Measurements from ENCODE around the gene ESRRB. TPM values are rescaled to one million over a fixed set of nuclear protein-coding genes. Genes with fewer than 3 reads are reported as not detected.

Gene ESRRB
- total RNA-seq, 1 donor from 2014 or later = 0.15 TPM

DNA sequence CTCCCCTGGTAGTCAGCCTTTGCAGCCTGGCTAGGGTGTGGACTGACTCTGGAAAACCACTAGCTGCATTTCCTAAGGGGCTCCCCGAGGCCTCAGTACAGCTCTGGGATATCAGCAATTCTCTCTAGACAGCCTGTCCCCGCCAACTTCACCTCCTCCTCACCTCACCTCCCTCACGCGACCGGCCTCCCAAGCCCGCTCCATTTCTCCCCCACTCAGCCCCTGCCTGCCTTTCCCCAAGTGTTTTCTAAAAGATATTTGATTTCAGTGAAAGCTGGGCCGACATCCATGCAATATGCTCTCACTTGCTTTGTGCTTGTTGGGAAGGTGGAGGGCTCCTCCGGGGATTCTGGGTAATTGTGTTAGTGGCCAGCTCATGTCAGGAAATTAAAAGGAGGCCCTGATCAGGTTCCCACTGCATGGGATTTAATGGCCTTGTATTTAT is 91.8 kb downstream of the ESRRB start:
- H3K9me3 Mint-ChIP-seq (ENCODE audit: low read depth) = no peaks in the 10 kb centered on the region
- no peak overlapping the region for H3K27ac Mint-ChIP-seq (ENCODE audit: unreplicated experiment)
- no peaks in the 10 kb centered on the region for H3K36me3 Mint-ChIP-seq (ENCODE audit: low read depth)
- TF ChIP-seq, protein P1, sequence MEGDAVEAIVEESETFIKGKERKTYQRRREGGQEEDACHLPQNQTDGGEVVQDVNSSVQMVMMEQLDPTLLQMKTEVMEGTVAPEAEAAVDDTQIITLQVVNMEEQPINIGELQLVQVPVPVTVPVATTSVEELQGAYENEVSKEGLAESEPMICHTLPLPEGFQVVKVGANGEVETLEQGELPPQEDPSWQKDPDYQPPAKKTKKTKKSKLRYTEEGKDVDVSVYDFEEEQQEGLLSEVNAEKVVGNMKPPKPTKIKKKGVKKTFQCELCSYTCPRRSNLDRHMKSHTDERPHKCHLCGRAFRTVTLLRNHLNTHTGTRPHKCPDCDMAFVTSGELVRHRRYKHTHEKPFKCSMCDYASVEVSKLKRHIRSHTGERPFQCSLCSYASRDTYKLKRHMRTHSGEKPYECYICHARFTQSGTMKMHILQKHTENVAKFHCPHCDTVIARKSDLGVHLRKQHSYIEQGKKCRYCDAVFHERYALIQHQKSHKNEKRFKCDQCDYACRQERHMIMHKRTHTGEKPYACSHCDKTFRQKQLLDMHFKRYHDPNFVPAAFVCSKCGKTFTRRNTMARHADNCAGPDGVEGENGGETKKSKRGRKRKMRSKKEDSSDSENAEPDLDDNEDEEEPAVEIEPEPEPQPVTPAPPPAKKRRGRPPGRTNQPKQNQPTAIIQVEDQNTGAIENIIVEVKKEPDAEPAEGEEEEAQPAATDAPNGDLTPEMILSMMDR (IDR thresholded peaks at IDR 0.05) = no peak
- H3K4me3 Mint-ChIP-seq (ENCODE audit: unreplicated experiment) = no peak overlapping the region
- H3K4me1 Mint-ChIP-seq (ENCODE audit: low read depth) = no peaks in the 10 kb centered on the region
- peaks cover 9% of the 10 kb centered on the region for H3K27me3 Mint-ChIP-seq (ENCODE audit: low read depth)
- no peak for DNase-seq (ENCODE audit: low spot score)

DNA sequence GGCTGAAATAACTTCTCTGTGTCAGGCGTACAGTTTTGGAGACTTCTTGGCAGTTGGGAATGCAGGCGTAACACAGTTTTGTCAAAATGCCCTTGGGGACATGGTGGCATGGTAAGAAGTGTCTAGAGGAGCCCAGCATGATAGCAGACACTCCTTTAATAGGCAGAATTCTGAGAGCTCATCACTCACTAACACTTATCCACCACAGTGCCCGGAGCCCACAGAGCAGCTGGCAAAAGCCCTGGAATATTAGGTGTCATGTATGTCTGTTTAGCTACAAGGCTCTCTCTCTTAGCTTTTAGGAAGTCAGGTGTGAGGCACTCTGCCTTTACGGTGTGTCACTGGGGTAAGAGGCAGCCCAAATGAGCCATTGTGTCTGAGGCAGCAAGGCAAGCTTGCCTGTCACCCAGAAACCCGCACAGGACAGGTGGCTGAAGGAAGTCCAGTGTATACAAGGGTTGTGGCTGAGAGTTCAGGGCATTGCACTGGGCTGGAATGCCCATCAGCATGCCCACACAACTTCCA is 96.3 kb downstream of the ESRRB start:
- Mint-ChIP-seq H3K9me3 (ENCODE audit: low read depth) (no peaks in the 10 kb centered on the region), H3K27ac (ENCODE audit: unreplicated experiment) (no peak overlapping the region), H3K36me3 (ENCODE audit: low read depth) (no peaks in the 10 kb centered on the region), H3K4me3 (ENCODE audit: unreplicated experiment) (no peak overlapping the region), H3K4me1 (ENCODE audit: low read depth) (peaks cover 11% of the 10 kb centered on the region), H3K27me3 (ENCODE audit: low read depth) (peaks cover 9% of the 10 kb centered on the region)
- TF ChIP-seq, protein P1 (IDR thresholded peaks at IDR 0.05) = no peak
- no peak for DNase-seq (ENCODE audit: low spot score)

DNA sequence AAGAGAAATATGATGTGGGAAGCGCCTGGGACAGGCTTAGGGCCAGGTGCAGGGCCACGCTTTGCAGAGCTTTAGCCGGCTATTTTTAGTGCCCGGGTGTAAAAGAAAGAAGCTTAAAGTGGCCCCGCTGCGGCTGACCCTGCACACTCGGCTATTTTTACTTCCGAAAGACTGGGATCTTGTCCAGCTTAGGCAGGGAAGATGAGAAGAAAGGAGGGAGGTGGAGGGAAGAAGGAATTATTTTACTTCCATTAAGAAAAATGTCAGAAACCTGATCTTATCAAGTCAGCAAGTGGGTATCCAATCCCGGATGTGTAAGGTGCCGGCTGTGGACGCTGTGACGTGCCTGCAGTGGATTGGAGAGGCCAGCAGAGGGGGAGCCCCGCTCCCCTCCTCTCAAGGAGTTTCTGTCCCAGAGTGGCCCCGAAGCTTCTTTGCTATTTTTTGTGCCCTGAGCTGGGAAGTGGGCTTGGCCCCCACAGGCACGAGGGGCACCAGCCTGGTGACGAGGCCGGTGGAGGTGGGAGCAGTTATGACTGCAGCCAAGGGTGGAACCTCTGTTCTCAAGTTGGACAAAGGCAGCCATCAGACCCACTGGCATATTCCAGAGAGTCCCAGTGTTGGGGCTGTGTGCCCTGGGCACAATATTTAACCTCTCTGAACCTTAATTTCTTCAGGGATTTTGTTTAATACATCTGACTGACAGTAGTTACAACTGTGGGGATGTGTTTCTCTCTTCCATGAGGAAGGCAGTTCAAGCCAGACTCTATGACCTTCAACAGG is 97.7 kb downstream of the ESRRB start:
- DNase-seq (ENCODE audit: low spot score) = no peak
- no peaks in the 10 kb centered on the region for H3K36me3 Mint-ChIP-seq (ENCODE audit: low read depth)
- H3K27me3 Mint-ChIP-seq (ENCODE audit: low read depth) = peaks cover 15% of the 10 kb centered on the region
- TF ChIP-seq, protein P1 (IDR thresholded peaks at IDR 0.05) = peak; percentile 61
- H3K4me1 Mint-ChIP-seq (ENCODE audit: low read depth) = peaks cover 11% of the 10 kb centered on the region
- no peaks in the 10 kb centered on the region for H3K9me3 Mint-ChIP-seq (ENCODE audit: low read depth)
- peak overlapping the region; percentile 45 for H3K27ac Mint-ChIP-seq (ENCODE audit: unreplicated experiment)
- H3K4me3 Mint-ChIP-seq (ENCODE audit: unreplicated experiment) = peak overlapping the region; percentile 66

DNA sequence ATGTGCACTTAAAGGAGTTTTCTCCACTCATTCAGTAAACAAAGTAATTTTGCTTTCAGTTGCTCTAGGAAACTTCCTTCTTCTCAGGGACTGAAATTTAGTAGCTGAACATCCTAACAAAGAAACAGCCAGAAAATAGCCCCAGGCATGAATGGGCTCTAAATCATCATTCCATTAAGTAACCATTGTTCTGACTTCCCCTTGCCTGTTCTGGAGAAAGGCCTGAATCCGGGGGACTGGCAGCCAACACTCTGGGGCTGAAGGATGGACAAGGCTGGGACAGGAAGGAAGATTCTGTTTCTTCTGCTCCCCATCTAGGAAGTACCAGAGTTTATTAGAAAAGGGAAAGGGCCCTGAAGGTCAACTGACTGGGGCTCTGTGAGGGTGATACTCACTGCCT is 104.5 kb downstream of the ESRRB start:
- Mint-ChIP-seq H3K4me1 (ENCODE audit: low read depth) (no peaks in the 10 kb centered on the region), H3K27me3 (ENCODE audit: low read depth) (peaks cover 8% of the 10 kb centered on the region)
- TF ChIP-seq, protein P1 (IDR thresholded peaks at IDR 0.05) = no peak

DNA sequence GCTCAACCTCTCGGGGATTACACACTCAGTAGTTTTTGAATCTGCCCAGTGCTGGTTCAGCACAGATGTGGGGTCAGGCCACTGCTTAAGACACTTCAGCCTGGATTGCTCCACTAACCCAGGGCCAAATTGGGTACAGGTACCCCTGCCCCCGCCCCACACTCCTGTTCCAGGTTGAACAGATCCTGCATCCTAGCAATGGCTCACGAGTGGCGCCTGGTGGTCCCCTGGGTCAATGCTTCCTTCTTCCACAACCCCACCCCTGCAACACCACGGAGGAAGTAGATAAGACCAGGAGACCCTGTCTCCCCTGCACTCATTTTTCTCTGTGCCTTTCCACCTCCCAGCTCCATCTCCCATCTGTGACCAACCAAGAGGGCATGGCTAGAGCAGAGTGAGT is 108.4 kb downstream of the ESRRB start:
- Mint-ChIP-seq H3K4me1 (ENCODE audit: low read depth) (no peaks in the 10 kb centered on the region), H3K9me3 (ENCODE audit: low read depth) (no peaks in the 10 kb centered on the region), H3K4me3 (ENCODE audit: unreplicated experiment) (no peak overlapping the region), H3K36me3 (ENCODE audit: low read depth) (no peaks in the 10 kb centered on the region), H3K27me3 (ENCODE audit: low read depth) (peaks cover 10% of the 10 kb centered on the region), H3K27ac (ENCODE audit: unreplicated experiment) (no peak overlapping the region)
- TF ChIP-seq, protein P1 (IDR thresholded peaks at IDR 0.05) = no peak
- no peak for DNase-seq (ENCODE audit: low spot score)

More for the DNA sequence above, 104.5 kb downstream of the ESRRB start:
- DNase-seq (ENCODE audit: low spot score) = no peak
- no peak overlapping the region for H3K4me3 Mint-ChIP-seq (ENCODE audit: unreplicated experiment)
- H3K36me3 Mint-ChIP-seq (ENCODE audit: low read depth) = no peaks in the 10 kb centered on the region
- H3K27ac Mint-ChIP-seq (ENCODE audit: unreplicated experiment) = no peak overlapping the region
- H3K9me3 Mint-ChIP-seq (ENCODE audit: low read depth) = no peaks in the 10 kb centered on the region

Data from chondrocyte (in vitro differentiated cells).